GM21367 (cell line): ENCODE measurements around the gene SH3BGRL2.
"Not testable (repeated sequence)": the region's sequence is repeated elsewhere in the genome, so short reads cannot be mapped to it uniquely, and the experiment has no call there.

Experiments used
- ATAC-seq: cut with Tn5 transposase; IDR thresholded peaks from one replicate; pipeline ENCODE4 v1.9.1; 2021; ENCODE audit not compliant: unreplicated experiment

The SH3BGRL2 gene

DNA sequence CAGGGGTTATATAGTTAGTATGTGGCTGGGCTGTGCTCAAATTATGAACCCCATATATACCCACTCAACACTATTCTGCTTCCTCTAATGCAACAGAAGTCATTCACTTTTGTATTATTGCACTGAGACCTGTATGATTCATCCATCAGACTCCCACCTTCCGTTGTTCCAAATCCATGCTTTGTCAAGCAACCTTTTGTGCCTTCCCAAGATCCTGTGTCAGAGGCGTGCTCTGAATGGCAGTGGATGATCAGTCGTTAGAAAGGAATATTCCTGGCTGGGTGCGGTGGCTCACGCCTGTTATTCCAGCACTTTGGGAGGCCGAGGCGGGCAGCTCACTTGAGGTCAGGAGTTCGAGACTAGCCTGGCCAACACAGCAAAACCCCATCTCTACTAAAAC lies 103.2 kb downstream of the SH3BGRL2 start:
- ATAC-seq: no peak

DNA sequence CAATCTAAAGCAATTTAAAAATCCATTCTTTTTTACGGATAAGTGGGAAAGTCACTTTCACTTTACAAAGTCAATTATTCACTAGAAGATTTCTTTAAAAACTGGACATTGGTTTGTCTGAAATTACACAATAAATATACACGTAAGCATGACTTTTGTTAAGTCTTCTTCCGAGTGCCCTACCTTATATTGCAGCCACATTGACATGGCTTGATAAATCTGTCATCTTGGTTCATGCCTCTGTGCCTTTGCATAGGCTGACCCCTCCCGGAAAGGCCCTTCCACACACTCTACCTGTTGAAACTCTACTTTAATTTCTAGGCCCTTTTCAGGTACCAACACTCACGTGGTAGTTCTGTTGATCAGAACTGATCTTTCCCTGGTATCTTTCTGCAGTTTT lies 104.1 kb downstream of the SH3BGRL2 start:
- ATAC-seq: no peak

DNA sequence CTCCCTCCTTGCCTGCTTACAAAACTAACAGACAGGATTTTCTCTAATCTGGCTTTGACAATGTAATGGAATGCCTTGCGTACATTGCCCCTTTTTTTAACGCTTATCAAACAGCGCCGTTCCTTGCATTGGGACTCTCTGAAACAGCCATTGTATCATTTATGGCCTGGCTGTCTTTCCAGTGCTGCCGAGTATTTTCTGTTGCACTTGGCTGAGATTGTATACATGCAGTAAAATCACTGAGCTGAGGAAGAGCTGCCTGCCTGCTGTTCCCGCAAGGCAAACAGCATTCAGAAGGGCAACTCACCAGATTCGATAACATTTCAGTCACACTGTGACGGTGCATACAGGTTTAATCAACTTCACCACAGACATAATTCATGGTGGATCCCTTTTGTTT lies 106.0 kb downstream of the SH3BGRL2 start:
- ATAC-seq: no peak

DNA sequence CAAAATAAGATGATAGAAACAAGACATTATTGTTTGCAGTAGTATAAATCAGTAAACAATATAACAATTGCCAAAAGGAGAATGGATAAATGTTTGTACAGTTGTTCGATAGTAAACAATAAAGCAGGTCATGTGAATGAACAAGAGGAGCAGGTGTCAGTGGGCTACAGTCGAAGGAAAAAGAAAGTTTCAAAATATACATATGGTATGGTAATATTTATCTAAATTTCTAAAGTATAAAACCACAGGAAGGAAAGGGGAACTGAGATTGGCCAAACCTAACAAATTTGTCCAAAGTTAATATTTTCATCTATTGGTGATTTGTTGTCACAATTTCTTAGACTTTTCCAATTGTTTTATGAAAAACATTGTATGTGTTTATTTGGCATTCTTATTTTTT lies 110.9 kb downstream of the SH3BGRL2 start:
- no peak for ATAC-seq

DNA sequence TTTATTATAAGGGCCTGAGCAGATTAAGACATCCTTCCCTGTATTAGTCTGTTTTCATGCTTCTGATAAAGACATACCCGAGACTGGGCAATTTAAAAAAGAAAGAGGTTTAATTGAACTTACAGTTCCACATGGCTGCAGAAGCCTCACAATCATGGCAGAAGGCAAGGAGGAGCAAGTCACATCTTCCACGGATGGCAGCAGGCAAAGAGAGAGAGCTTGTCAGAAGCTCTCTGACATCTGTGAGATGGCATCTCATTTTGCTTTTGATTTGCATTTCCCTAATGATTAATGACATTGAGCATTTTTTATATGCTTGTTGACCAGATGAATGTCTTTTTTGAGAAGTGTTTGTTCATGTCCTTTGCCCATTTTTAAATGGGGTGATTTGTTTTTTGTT lies 114.2 kb downstream of the SH3BGRL2 start:
- ATAC-seq: not testable (repeated sequence)

DNA sequence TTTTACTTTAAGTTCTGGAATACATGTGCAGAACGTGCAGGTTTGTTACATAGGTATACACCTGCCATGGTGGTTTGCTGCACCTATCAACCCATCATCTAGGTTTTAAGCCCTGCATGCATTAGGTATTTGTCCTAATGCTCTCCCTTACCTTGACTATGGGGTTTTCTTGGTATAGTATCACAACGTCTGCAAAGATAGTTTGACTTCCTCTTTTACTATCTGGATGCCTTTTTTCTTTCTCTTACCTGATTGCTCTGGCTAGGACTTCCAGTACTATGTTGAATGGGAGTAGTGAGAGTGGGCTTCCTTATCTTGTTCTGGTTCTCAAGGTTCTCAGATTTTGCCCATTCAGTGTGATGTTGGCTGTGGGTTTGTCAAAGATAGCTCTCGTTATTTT lies 115.2 kb downstream of the SH3BGRL2 start:
- not testable (repeated sequence) for ATAC-seq

DNA sequence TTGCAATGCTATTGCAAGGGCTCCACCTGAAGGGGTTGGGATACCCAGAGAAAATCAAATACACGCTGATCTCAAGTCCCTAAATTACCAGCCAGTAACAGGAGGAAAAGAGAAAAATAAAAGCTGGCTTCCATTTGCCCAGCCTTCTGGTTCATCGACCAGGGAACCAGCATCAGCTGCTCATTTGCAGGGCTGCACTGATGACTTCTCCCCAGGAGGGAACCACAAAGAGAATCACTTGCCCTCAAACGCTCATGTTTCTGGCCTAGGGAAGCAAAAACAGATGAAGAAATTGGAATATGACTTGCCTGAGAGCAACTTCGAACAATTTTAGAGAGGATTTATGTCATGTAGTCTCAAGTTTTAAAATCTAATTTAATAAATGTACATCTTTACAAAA lies 119.7 kb downstream of the SH3BGRL2 start:
- ATAC-seq: no peak
